Type B pancreatic cell (in vitro differentiated cells): ENCODE measurements around the gene CEP112. TPM values are rescaled to one million over a fixed set of nuclear protein-coding genes. Genes with fewer than 3 reads are reported as not detected.

Experiments
- DNase-seq: peaks from one replicate; pipeline ENCODE4 v3.0.0; 2021; ENCODE audit warnings: mixed read lengths; ENCODE audit not compliant: unreplicated experiment; ENCODE audit errors: extremely low spot score
- H3K27ac Mint-ChIP-seq: 2 replicates; pipeline ENCODE4 v1.8.0; 2021; ENCODE audit warnings: mild to moderate bottlenecking, mixed read lengths
- H3K27me3 Mint-ChIP-seq: 2 replicates; pipeline ENCODE4 v1.8.0; 2021; ENCODE audit warnings: mixed read lengths
- H3K36me3 Mint-ChIP-seq: 2 replicates; pipeline ENCODE4 v1.8.0; 2021; ENCODE audit warnings: mixed read lengths
- H3K4me1 Mint-ChIP-seq: one replicate; pipeline ENCODE4 v1.8.0; 2021; ENCODE audit warnings: mixed read lengths; ENCODE audit not compliant: unreplicated experiment
- H3K4me3 Mint-ChIP-seq: 2 replicates; pipeline ENCODE4 v1.8.0; 2021; ENCODE audit warnings: mild to moderate bottlenecking, mixed read lengths
- H3K9me3 Mint-ChIP-seq: 2 replicates; pipeline ENCODE4 v1.8.0; 2021; ENCODE audit warnings: mixed read lengths
- CTCF ChIP-seq: fragments of 200-600 bp; sonication (generic); conservative IDR thresholded peaks from 2 replicates; pipeline ENCODE4 v1.5.0; 2021; ENCODE audit warnings: antibody characterized with exemption, mild to moderate bottlenecking
- total RNA-seq: library from RNA; stranded (reverse); gene quantifications from 2 replicates; pipeline ENCODE4 v1.2.1, GENCODE V29; 2021; ENCODE audit warnings: low replicate concordance

Gene CEP112
- total RNA-seq, 1 donor from 2014 or later, result 18.0 TPM

GRCh38 chr17:65820306-65820705 is 371.6 kb downstream of the CEP112 start:
- no peak overlapping the region for H3K4me3 Mint-ChIP-seq
- H3K27ac Mint-ChIP-seq, result no peak overlapping the region
- no peak for DNase-seq

GRCh38 chr17:65819810-65820209 is 372.1 kb downstream of the CEP112 start:
- TF ChIP-seq CTCF, result no peak
- H3K27me3 Mint-ChIP-seq, result no peaks in the 10 kb centered on the region
- H3K9me3 Mint-ChIP-seq, result no peaks in the 10 kb centered on the region
- no peak for DNase-seq
- no peak overlapping the region for H3K4me3 Mint-ChIP-seq
- H3K4me1 Mint-ChIP-seq, result no peaks in the 10 kb centered on the region
- H3K27ac Mint-ChIP-seq, result no peak overlapping the region
- H3K36me3 Mint-ChIP-seq, result peaks cover 6% of the 10 kb centered on the region

More at GRCh38 chr17:65820306-65820705, 371.6 kb downstream of the CEP112 start:
- no peak for TF ChIP-seq CTCF
- H3K27me3 Mint-ChIP-seq, result no peaks in the 10 kb centered on the region
- no peaks in the 10 kb centered on the region for H3K4me1 Mint-ChIP-seq
- H3K36me3 Mint-ChIP-seq, result peaks cover 6% of the 10 kb centered on the region
- no peaks in the 10 kb centered on the region for H3K9me3 Mint-ChIP-seq

- no peak for DNase-seq
Measured at GRCh38 chr17:65817951-65818350, 374.0 kb downstream of the CEP112 start.

GRCh38 chr17:65814418-65814817 is 377.5 kb downstream of the CEP112 start:
- Mint-ChIP-seq H3K27me3 (no peaks in the 10 kb centered on the region), H3K4me3 (no peak overlapping the region), H3K27ac (no peak overlapping the region), H3K36me3 (peaks cover 3% of the 10 kb centered on the region), H3K9me3 (peaks cover 5% of the 10 kb centered on the region), H3K4me1 (no peaks in the 10 kb centered on the region)
- no peak for TF ChIP-seq CTCF
- DNase-seq, result no peak

More at GRCh38 chr17:65817951-65818350, 374.0 kb downstream of the CEP112 start:
- Mint-ChIP-seq H3K4me3 (no peak overlapping the region), H3K36me3 (no peaks in the 10 kb centered on the region), H3K4me1 (no peaks in the 10 kb centered on the region), H3K27me3 (no peaks in the 10 kb centered on the region), H3K27ac (no peak overlapping the region), H3K9me3 (no peaks in the 10 kb centered on the region)
- TF ChIP-seq CTCF, result no peak

- Mint-ChIP-seq H3K4me3 (no peak overlapping the region), H3K27ac (no peak overlapping the region)
Measured at GRCh38 chr17:65813306-65813705, 378.6 kb downstream of the CEP112 start.

More at GRCh38 chr17:65813306-65813705, 378.6 kb downstream of the CEP112 start:
- no peak for TF ChIP-seq CTCF
- Mint-ChIP-seq H3K27me3 (no peaks in the 10 kb centered on the region), H3K4me1 (no peaks in the 10 kb centered on the region), H3K9me3 (peaks cover 16% of the 10 kb centered on the region), H3K36me3 (peaks cover 10% of the 10 kb centered on the region)
- no peak for DNase-seq
